Liver (tissue), 9 donors: ENCODE results near the gene GPX3. TPM values are rescaled to one million over a fixed set of nuclear protein-coding genes. Genes with fewer than 3 reads are reported as not detected.
A peak's percentile ranks its signal among the peaks of the same experiment; 100 is the strongest.

Experiments
- DNase-seq: peaks from one replicate; pipeline ENCODE4 v3.0.0-alpha.2; 2017; ENCODE audit warnings: low spot score
- H3K27ac ChIP-seq, 2 donors: one replicate each; pipeline ENCODE4 v1.7.0; 2013; ENCODE audit warnings: inconsistent platforms in 2 of 2, low read length in 2 of 2, control low read depth in 1 of 2, low read depth in 1 of 2, mild to moderate bottlenecking in 1 of 2
- H3K27me3 ChIP-seq, 4 donors: one replicate each; pipeline versions ENCODE4 v1.6.1 to v1.7.0; 2013; ENCODE audit warnings: low read length in 3 of 4, inconsistent platforms in 1 of 4, mild to moderate bottlenecking in 1 of 4, moderate library complexity in 1 of 4; ENCODE audit not compliant: control insufficient read depth in 4 of 4, insufficient read depth in 4 of 4
- H3K36me3 ChIP-seq, 4 donors: one replicate each; pipeline versions ENCODE4 v1.6.1 to v1.7.0; 2013; ENCODE audit warnings: low read length in 3 of 4, mild to moderate bottlenecking in 3 of 4, low read depth in 1 of 4, moderate library complexity in 1 of 4; ENCODE audit not compliant: control insufficient read depth in 4 of 4, insufficient read depth in 3 of 4
- H3K4me1 ChIP-seq, 4 donors: one replicate each; pipeline versions ENCODE4 v1.6.1 to v1.7.0; 2013; ENCODE audit warnings: low read length in 3 of 4, mild to moderate bottlenecking in 3 of 4, moderate library complexity in 1 of 4; ENCODE audit not compliant: control insufficient read depth in 4 of 4, insufficient read depth in 4 of 4
- H3K4me3 ChIP-seq, 3 donors: one replicate each; pipeline versions ENCODE4 v1.6.1 to v1.7.0; 2013; ENCODE audit warnings: low read length in 3 of 3, control low read depth in 1 of 3, low read depth in 1 of 3, mild to moderate bottlenecking in 1 of 3
- H3K9ac ChIP-seq, 2 donors: one replicate each; pipeline ENCODE4 v1.7.0; 2013; ENCODE audit warnings: low read length in 2 of 2, mild to moderate bottlenecking in 2 of 2, moderate library complexity in 2 of 2, control low read depth in 1 of 2, low read depth in 1 of 2
- H3K9me3 ChIP-seq, 4 donors: one replicate each; pipeline versions ENCODE4 v1.6.1 to v1.7.0; 2013; ENCODE audit warnings: low read length in 3 of 4; ENCODE audit not compliant: control insufficient read depth in 4 of 4
- FOXA1 ChIP-seq: IDR thresholded peaks from 2 replicates; pipeline ENCODE4 v1.6.1; 2016; ENCODE audit warnings: antibody characterized with exemption
- GABPA ChIP-seq, 2 donors: IDR thresholded peaks in 1 of 2; conservative IDR thresholded peaks in 1 of 2; 2 replicates each; pipeline ENCODE4 v1.6.1; 2016; ENCODE audit warnings: antibody characterized with exemption in 2 of 2, mild to moderate bottlenecking in 1 of 2, moderate library complexity in 1 of 2
- HNF4A ChIP-seq, 2 donors: conservative IDR thresholded peaks; 2 replicates each; pipeline ENCODE4 v1.6.1; 2016; ENCODE audit warnings: antibody characterized with exemption in 2 of 2, mild to moderate bottlenecking in 2 of 2
- JUND ChIP-seq, 2 donors: IDR thresholded peaks; 2 replicates each; pipeline ENCODE4 v1.6.1; 2016; ENCODE audit warnings: antibody characterized with exemption in 2 of 2
- NR2F2 ChIP-seq: IDR thresholded peaks from 2 replicates; pipeline ENCODE4 v1.6.1; 2016; ENCODE audit warnings: antibody characterized with exemption
- RXRA ChIP-seq, 2 donors: IDR thresholded peaks; 2 replicates each; pipeline ENCODE4 v1.6.1; 2017 to 2018; ENCODE audit warnings: antibody characterized with exemption in 2 of 2, mild to moderate bottlenecking in 1 of 2
- TAF1 ChIP-seq: conservative IDR thresholded peaks from 2 replicates; pipeline ENCODE4 v1.6.1; 2016; ENCODE audit warnings: antibody characterized with exemption, mild to moderate bottlenecking
- WGBS: extraction: QIAGEN DNeasy Blood & Tissue Kit; methylation state at CpG from one replicate; pipeline ENCODE4 v1.1.7; 2013; 5-methylcytosine and 5-hydroxymethylcytosine counted together
- polyA plus RNA-seq, 2 donors: library from polyadenylated mRNA; stranded (reverse) in 1 of 2; unstranded in 1 of 2; fragments of 200-250 nt in 1 of 2; fragments of >200 nt in 1 of 2; fragmentation: Nextera tagmentation in 1 of 2; extraction: Ambion mirVana in 1 of 2; gene quantifications; one replicate each; pipeline versions ENCODE4 v1.2.1 to v1.2.3, GENCODE V29; 2013 to 2015
- total RNA-seq, 2 donors: library from RNA; depleted of rRNA; stranded (reverse); fragments of >200 nt; gene quantifications; one replicate each; pipeline ENCODE4 v1.2.3, GENCODE V29; 2014
- TF ChIP-seq, protein P1 (sequence below): IDR thresholded peaks from 2 replicates; pipeline ENCODE4 v1.6.1; 2016; ENCODE audit warnings: antibody characterized with exemption, mild to moderate bottlenecking
- TF ChIP-seq, protein P2 (sequence below): IDR thresholded peaks from 2 replicates; pipeline ENCODE4 v1.6.1; 2016; ENCODE audit warnings: antibody characterized with exemption
- TF ChIP-seq, protein P3 (sequence below): fragments of 150-350 bp; IDR thresholded peaks from 2 replicates; pipeline ENCODE4 v1.5.1; 2017; ENCODE audit warnings: improper control_type of control experiment, low read depth, low read length; ENCODE audit not compliant: missing input control
- TF ChIP-seq, protein P4 (sequence below): IDR thresholded peaks from 2 replicates; pipeline ENCODE4 v1.6.1; 2016; ENCODE audit warnings: antibody characterized with exemption
- TF ChIP-seq, protein P5 (sequence below): IDR thresholded peaks from 2 replicates; pipeline ENCODE4 v1.6.1; 2016; ENCODE audit warnings: antibody characterized with exemption
- donor health status: healthy.
- donor health status: healthy.
- donor health status: healthy.
- donor health status: healthy.
- donor health status: healthy.

Gene GPX3
- total and polyA plus RNA-seq, 4 donors, result 72.9 to 878 (median 237) TPM

DNA sequence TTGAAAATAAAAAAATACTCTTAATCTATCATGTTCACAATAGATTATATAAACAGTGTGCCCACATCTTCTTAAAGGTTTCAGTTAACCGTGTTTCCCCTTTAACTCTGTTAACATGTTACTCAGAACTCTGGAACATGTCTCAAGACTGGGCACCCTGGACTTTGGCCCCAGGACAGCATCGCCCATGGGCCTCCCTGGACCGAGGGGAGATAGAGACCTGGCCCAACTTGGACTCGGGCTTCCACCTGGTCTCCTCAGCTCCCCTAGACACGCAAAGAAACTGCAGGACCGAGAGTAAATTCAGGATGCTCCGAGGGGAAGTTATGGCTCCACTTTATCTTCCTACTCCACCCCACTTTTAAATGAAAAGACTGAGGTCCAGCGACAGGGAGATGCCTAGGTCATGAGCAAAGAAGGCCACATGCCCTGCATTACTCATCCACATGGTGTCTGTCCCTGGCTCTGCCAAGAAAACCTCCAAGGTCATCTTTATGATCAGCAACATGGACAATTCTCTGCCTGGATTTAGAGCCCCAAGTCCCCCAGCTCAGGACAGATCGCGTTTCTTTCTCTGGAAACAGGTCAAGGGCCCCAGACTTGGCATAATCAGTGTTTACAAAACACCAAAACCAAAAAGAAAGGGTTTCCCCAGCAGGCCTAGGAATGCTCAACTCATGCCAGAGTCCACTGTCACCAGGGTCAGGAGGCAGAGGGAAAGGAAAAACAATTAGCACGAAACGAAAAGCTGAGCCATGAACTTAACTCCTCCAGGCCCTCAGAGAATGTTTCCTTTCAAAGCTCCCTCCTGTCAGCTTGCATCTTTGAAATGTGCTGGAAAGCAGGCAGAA lies 17.4 kb downstream of the GPX3 start (continued):
- TF ChIP-seq, protein P1, sequence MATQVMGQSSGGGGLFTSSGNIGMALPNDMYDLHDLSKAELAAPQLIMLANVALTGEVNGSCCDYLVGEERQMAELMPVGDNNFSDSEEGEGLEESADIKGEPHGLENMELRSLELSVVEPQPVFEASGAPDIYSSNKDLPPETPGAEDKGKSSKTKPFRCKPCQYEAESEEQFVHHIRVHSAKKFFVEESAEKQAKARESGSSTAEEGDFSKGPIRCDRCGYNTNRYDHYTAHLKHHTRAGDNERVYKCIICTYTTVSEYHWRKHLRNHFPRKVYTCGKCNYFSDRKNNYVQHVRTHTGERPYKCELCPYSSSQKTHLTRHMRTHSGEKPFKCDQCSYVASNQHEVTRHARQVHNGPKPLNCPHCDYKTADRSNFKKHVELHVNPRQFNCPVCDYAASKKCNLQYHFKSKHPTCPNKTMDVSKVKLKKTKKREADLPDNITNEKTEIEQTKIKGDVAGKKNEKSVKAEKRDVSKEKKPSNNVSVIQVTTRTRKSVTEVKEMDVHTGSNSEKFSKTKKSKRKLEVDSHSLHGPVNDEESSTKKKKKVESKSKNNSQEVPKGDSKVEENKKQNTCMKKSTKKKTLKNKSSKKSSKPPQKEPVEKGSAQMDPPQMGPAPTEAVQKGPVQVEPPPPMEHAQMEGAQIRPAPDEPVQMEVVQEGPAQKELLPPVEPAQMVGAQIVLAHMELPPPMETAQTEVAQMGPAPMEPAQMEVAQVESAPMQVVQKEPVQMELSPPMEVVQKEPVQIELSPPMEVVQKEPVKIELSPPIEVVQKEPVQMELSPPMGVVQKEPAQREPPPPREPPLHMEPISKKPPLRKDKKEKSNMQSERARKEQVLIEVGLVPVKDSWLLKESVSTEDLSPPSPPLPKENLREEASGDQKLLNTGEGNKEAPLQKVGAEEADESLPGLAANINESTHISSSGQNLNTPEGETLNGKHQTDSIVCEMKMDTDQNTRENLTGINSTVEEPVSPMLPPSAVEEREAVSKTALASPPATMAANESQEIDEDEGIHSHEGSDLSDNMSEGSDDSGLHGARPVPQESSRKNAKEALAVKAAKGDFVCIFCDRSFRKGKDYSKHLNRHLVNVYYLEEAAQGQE, result peak; percentile 75
- peak; percentile 98 for TF ChIP-seq NR2F2

DNA sequence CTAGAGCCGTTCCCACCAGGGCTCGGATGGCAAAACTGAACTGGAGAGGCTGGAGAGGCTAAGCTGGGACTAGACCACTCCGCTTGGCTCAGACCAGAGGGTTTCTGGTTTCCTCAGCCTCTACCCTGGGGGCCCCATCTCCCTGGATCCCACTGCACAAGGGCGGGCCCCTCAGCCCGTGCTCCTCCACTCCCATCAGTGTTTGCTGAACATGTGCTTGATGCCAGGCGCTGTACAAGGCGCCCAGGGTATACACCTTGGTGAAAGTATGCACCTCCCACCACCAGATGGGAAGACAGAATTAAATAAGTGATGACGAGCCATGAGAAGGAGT lies 18.0 kb downstream of the GPX3 start:
- no peak for TF ChIP-seq FOXA1
- TF ChIP-seq, protein P2, sequence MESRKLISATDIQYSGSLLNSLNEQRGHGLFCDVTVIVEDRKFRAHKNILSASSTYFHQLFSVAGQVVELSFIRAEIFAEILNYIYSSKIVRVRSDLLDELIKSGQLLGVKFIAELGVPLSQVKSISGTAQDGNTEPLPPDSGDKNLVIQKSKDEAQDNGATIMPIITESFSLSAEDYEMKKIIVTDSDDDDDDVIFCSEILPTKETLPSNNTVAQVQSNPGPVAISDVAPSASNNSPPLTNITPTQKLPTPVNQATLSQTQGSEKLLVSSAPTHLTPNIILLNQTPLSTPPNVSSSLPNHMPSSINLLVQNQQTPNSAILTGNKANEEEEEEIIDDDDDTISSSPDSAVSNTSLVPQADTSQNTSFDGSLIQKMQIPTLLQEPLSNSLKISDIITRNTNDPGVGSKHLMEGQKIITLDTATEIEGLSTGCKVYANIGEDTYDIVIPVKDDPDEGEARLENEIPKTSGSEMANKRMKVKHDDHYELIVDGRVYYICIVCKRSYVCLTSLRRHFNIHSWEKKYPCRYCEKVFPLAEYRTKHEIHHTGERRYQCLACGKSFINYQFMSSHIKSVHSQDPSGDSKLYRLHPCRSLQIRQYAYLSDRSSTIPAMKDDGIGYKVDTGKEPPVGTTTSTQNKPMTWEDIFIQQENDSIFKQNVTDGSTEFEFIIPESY, result no peak
- no peak for TF ChIP-seq RXRA (IDR thresholded peaks at IDR 0.05)
- Histone ChIP-seq H3K4me1 (peaks cover 33 to 64% (median 59%) of the 10 kb centered on the region in 4 donors), H3K9ac (peak overlapping the region in 1 of 2 donors; percentile 30), H3K4me3 (no peak overlapping the region), H3K27ac (peak overlapping the region; percentile 70 to 90), H3K36me3 (peaks cover 22 to 41% (median 36%) of the 10 kb centered on the region in 4 donors), H3K27me3 (no peaks in the 10 kb centered on the region), H3K9me3 (no peaks in the 10 kb centered on the region)
- DNase-seq, result no peak
- 70% methylated on average over 8 of the region's 8 CpGs for WGBS

DNA sequence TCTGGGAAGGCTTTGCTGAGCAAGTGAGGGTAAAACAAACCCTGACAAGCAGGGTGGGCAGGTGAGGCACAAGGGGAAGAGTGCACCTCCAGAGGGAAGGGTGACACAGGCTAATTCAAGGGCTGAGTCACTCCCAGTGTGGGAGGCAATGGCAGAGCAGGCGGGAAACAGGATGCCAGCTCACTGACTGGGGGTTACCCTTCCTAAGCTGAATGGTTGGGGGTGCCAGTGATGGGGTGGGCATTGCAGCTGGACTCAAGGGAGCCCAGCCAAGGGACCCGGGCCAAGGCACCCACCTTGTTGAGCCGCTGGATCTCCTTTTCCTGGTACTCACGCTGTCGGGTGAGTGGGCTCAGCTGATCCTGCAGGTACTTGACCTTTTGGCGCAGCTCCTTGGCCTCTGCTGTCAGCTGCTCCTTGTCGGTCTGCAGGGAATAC lies 18.4 kb downstream of the GPX3 start:
- 90% methylated on average over 7 of the region's 7 CpGs for WGBS
- Histone ChIP-seq H3K9me3 (no peaks in the 10 kb centered on the region), H3K4me1 (peaks cover 33 to 66% (median 59%) of the 10 kb centered on the region in 4 donors), H3K36me3 (peaks cover 19 to 38% (median 34%) of the 10 kb centered on the region in 4 donors), H3K4me3 (no peak overlapping the region), H3K27me3 (no peaks in the 10 kb centered on the region), H3K27ac (peak overlapping the region; percentile 70 to 90), H3K9ac (no peak overlapping the region)
- DNase-seq, result no peak
- TF ChIP-seq JUND (IDR thresholded peaks at IDR 0.05) (no peak), TAF1 (no peak), HNF4A (conservative IDR thresholded peaks at IDR 0.05) (no peak), GABPA (IDR thresholded peaks at IDR 0.05 in 1 of 2, conservative IDR thresholded peaks at IDR 0.05 in 1 of 2) (no peak)
- TF ChIP-seq, protein P1, result no peak
- TF ChIP-seq, protein P3, sequence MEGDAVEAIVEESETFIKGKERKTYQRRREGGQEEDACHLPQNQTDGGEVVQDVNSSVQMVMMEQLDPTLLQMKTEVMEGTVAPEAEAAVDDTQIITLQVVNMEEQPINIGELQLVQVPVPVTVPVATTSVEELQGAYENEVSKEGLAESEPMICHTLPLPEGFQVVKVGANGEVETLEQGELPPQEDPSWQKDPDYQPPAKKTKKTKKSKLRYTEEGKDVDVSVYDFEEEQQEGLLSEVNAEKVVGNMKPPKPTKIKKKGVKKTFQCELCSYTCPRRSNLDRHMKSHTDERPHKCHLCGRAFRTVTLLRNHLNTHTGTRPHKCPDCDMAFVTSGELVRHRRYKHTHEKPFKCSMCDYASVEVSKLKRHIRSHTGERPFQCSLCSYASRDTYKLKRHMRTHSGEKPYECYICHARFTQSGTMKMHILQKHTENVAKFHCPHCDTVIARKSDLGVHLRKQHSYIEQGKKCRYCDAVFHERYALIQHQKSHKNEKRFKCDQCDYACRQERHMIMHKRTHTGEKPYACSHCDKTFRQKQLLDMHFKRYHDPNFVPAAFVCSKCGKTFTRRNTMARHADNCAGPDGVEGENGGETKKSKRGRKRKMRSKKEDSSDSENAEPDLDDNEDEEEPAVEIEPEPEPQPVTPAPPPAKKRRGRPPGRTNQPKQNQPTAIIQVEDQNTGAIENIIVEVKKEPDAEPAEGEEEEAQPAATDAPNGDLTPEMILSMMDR, result no peak
- TF ChIP-seq, protein P4, sequence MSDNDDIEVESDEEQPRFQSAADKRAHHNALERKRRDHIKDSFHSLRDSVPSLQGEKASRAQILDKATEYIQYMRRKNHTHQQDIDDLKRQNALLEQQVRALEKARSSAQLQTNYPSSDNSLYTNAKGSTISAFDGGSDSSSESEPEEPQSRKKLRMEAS, result no peak
- TF ChIP-seq, protein P5, sequence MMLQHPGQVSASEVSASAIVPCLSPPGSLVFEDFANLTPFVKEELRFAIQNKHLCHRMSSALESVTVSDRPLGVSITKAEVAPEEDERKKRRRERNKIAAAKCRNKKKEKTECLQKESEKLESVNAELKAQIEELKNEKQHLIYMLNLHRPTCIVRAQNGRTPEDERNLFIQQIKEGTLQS, result no peak
